Osteocyte (in vitro differentiated cells): ENCODE measurements around the gene XIRP1. TPM values are rescaled to one million over a fixed set of nuclear protein-coding genes. Genes with fewer than 3 reads are reported as not detected.

ENCODE experiments used
- DNase-seq: peaks from one replicate; pipeline ENCODE4 v3.0.0; 2021; ENCODE audit warnings: mixed read lengths; ENCODE audit not compliant: unreplicated experiment; ENCODE audit errors: extremely low spot score
- H3K27ac Mint-ChIP-seq: one replicate; pipeline ENCODE4 v1.8.0; 2021; ENCODE audit warnings: mild to moderate bottlenecking, mixed read lengths; ENCODE audit not compliant: unreplicated experiment
- H3K27me3 Mint-ChIP-seq: one replicate; pipeline ENCODE4 v1.8.0; 2021; ENCODE audit warnings: mixed read lengths; ENCODE audit not compliant: unreplicated experiment
- H3K36me3 Mint-ChIP-seq: one replicate; pipeline ENCODE4 v1.8.0; 2021; ENCODE audit warnings: mixed read lengths; ENCODE audit not compliant: unreplicated experiment
- H3K4me1 Mint-ChIP-seq: one replicate; pipeline ENCODE4 v1.8.0; 2021; ENCODE audit warnings: mixed read lengths; ENCODE audit not compliant: unreplicated experiment
- H3K4me3 Mint-ChIP-seq: one replicate; pipeline ENCODE4 v1.8.0; 2021; ENCODE audit warnings: mild to moderate bottlenecking, moderate library complexity, mixed read lengths; ENCODE audit not compliant: unreplicated experiment
- H3K9me3 Mint-ChIP-seq: one replicate; pipeline ENCODE4 v1.8.0; 2021; ENCODE audit warnings: mixed read lengths; ENCODE audit not compliant: unreplicated experiment
- total RNA-seq: library from RNA; stranded (reverse); gene quantifications from 2 replicates; pipeline ENCODE4 v1.2.1, GENCODE V29; 2021
- TF ChIP-seq, protein P1 (sequence below): fragments of 200-600 bp; sonication (generic); IDR thresholded peaks from 2 replicates; pipeline ENCODE4 v1.5.0; 2021; ENCODE audit warnings: antibody characterized with exemption, mild to moderate bottlenecking, moderate library complexity

XIRP1 gene
- total RNA-seq, 1 donor from 2014 or later = not detected

DNA sequence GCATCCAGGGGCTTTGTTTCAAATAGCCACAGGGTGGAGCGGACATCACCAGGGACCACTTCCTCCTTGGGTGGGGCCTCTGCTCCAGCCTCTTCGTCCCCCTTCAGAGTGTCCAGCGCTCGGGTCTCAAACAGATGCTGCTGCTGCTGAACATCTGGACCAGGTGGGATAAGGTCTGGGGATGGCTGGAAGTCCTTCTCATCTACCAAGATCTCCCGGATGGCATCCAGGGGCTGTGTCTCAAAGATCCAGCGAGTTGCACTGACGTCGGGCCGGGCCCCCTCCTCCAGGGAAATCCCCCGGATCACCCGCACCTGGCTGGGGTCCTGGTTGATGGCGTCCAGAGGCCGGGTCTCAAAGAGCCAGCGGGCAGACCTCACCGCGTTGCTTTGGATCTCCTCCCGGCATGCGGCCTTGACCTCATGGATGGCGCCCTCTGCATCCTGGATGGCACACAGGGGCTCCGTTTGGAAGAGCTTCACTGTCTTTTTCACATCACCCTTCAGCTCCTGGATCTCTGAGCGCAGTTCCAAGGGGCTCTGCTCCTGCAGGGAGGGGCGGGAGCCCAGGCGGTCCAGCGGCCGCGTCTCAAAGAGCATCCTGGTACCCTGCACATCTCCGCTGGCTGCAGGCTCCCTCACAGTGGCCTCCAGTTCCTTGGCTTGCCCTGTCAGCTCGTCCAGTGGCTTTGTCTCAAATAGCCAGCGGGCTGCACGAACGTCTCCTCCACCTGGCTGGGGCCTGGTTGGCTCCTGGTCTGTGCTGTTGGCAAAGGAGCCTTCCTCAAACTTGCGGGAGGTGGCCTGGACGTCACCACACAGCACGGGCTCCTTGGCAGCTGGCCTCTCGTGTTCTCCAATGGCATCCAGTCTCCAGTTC is 3.9 kb downstream of the XIRP1 start:
- H3K4me3 Mint-ChIP-seq = no peak overlapping the region
- H3K9me3 Mint-ChIP-seq = no peaks in the 10 kb centered on the region
- H3K27me3 Mint-ChIP-seq = no peaks in the 10 kb centered on the region

DNA sequence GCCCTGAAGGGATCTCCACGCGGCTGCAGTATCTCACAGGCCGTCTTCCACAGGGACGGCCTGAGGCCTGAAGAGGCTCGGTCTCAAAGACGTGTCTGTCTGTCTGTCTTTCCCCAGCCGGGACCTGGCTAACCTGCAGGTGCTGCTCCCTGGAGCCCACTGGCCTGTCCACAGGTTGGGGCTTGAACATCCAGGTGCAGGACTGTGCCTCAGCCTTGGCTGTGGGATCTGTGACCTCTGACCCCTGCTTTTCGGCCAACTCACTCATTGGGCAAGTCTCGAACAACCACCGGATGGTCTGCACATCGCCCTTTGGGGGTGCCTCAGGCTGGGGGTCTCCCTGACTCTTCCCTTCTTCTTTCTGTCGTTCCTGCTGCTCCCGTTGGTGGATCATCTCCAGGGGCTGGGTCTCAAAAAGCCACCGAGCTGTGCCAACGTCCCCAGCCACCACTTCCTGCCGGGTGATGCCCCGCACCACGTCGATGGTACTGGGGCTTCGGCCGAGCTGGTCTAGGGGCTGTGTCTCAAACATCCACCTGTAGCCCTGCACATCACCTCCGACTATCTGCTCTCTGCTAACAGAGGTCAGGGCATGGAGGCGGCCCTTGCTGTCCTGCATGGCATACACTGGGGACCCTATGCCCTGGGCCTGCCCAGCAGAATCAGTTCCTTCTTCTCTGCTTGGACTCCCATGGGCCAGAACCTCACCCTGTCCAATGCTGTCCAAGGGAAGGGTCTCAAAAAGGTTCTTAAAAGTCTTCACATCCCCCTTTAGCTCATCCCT is 4.8 kb downstream of the XIRP1 start:
- no peak for DNase-seq

More for the DNA sequence above, 3.9 kb downstream of the XIRP1 start:
- Mint-ChIP-seq H3K27ac (no peak overlapping the region), H3K36me3 (no peaks in the 10 kb centered on the region), H3K4me1 (no peaks in the 10 kb centered on the region)
- TF ChIP-seq, protein P1, sequence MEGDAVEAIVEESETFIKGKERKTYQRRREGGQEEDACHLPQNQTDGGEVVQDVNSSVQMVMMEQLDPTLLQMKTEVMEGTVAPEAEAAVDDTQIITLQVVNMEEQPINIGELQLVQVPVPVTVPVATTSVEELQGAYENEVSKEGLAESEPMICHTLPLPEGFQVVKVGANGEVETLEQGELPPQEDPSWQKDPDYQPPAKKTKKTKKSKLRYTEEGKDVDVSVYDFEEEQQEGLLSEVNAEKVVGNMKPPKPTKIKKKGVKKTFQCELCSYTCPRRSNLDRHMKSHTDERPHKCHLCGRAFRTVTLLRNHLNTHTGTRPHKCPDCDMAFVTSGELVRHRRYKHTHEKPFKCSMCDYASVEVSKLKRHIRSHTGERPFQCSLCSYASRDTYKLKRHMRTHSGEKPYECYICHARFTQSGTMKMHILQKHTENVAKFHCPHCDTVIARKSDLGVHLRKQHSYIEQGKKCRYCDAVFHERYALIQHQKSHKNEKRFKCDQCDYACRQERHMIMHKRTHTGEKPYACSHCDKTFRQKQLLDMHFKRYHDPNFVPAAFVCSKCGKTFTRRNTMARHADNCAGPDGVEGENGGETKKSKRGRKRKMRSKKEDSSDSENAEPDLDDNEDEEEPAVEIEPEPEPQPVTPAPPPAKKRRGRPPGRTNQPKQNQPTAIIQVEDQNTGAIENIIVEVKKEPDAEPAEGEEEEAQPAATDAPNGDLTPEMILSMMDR = no peak
- no peak for DNase-seq

DNA sequence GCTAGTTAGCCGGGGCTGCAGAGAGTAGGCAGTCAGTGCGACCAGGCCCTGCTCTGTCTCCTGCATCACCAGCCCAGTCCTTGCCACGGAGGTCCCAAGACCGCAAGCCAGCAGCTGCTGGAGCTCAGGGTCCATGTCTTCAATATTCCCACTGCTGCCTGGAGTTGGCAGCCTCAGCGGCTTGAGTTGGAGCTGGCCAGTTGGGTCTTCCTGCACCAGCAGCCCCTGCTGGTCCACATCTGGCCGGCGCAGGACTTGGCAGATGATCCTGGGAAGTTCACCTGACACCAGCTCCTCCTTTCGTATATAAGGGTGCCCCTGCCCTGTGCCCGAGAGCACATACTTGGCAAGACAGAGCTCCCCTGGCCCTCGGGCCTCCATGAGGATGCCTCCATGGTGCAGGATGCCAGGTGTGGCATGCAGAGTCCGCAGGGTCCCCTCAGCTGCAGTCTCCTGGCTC is 5.7 kb downstream of the XIRP1 start:
- no peak for DNase-seq
- Mint-ChIP-seq H3K4me3 (no peak overlapping the region), H3K27ac (no peak overlapping the region), H3K9me3 (no peaks in the 10 kb centered on the region), H3K27me3 (no peaks in the 10 kb centered on the region), H3K36me3 (no peaks in the 10 kb centered on the region), H3K4me1 (no peaks in the 10 kb centered on the region)
- TF ChIP-seq, protein P1 = no peak

More for the DNA sequence above, 4.8 kb downstream of the XIRP1 start:
- Mint-ChIP-seq H3K27me3 (no peaks in the 10 kb centered on the region), H3K4me1 (no peaks in the 10 kb centered on the region), H3K9me3 (no peaks in the 10 kb centered on the region), H3K36me3 (no peaks in the 10 kb centered on the region), H3K27ac (no peak overlapping the region), H3K4me3 (no peak overlapping the region)
- TF ChIP-seq, protein P1 = no peak

DNA sequence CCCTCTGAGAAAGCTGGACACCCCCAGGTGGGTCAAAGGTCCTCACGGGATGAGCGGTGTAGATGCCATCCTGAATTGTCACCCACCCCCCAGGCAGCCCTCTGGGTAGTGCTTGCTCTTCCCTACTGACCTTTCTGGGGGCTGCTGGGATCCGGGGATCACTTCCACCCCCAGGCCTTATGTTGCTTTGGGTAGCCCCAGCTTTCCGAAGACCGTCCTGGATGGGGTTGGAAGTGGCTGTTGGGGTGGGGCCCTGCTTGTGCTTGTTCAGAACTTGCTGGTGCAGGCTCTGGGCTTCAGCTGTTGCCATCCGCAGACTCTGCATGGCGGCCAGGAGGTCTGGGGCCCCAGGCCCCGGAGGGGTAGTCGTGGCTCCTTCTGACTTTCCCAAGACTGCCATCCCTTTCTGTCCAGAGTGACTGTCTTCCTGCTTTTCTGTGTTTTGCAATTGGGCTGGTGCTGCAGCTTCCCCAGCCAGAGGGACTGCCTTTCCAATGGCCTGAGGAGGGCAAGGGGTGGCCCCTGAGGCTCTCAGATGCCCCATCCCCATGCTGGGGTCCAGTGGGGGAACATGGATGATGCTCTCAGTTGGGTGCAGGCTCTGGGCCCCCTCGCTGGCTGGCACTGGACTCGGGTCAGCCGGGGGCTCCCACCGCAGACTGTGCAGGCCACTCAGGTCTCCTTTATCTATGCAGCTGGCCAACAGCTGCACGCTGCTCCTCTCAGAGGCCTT is 6.3 kb downstream of the XIRP1 start:
- Mint-ChIP-seq H3K36me3 (no peaks in the 10 kb centered on the region), H3K27me3 (no peaks in the 10 kb centered on the region), H3K4me1 (peaks cover 3% of the 10 kb centered on the region), H3K9me3 (no peaks in the 10 kb centered on the region), H3K27ac (no peak overlapping the region), H3K4me3 (no peak overlapping the region)
- no peak for DNase-seq
- TF ChIP-seq, protein P1 = no peak
